Common myeloid progenitor, CD34-positive (primary cell): ENCODE results near the gene GINS3.

Experiments used
- CTCF ChIA-PET: fragments of 350-600 bp; sonication (Branson Sonifier 250); formaldehyde crosslinking; loops from one replicate; lab custom pipeline; 2021; ENCODE audit warnings: antibody characterized with exemption; lab: Charles Lee
- POLR2A ChIA-PET: fragments of 350-600 bp; sonication (Branson Sonifier 250); formaldehyde crosslinking; loops from one replicate; lab custom pipeline; 2021; ENCODE audit warnings: antibody characterized with exemption; lab: Charles Lee
- DNase-seq, 3 donors: peaks; one replicate each; pipeline versions ENCODE4 v3.0.0 to v3.0.0-alpha.2; 2013
- H3K27ac ChIP-seq, 2 experiments: 1 replicate in 1 of 2; 2 replicates in 1 of 2; pipeline ENCODE4 v1.7.0; 2013; ENCODE audit warnings: inconsistent platforms in 2 of 2, low read length in 2 of 2, mild to moderate bottlenecking in 2 of 2, low read depth in 1 of 2, moderate library complexity in 1 of 2; ENCODE audit not compliant: severe bottlenecking in 2 of 2, insufficient read depth in 1 of 2, poor library complexity in 1 of 2
- H3K27me3 ChIP-seq, 5 experiments: replicated peaks in 2 of 5; 1 replicate in 3 of 5; 2 replicates in 2 of 5; pipeline versions ENCODE4 v1.6.1 to v1.7.0; 2013; ENCODE audit warnings: low read length in 4 of 5, mild to moderate bottlenecking in 2 of 5, moderate library complexity in 2 of 5, inconsistent platforms in 1 of 5; ENCODE audit not compliant: insufficient read depth in 5 of 5, control insufficient read depth in 4 of 5
- H3K36me3 ChIP-seq, 4 experiments: 1 replicate in 2 of 4; 2 replicates in 2 of 4; pipeline versions ENCODE4 v1.6.1 to v1.7.0; 2013; ENCODE audit warnings: low read length in 3 of 4, control low read depth in 1 of 4, mild to moderate bottlenecking in 1 of 4; ENCODE audit not compliant: control insufficient read depth in 4 of 4, insufficient read depth in 4 of 4
- H3K4me1 ChIP-seq, 4 experiments: 1 replicate in 3 of 4; 2 replicates in 1 of 4; pipeline versions ENCODE4 v1.6.1 to v1.7.1; 2013; ENCODE audit warnings: low read length in 3 of 4, mild to moderate bottlenecking in 3 of 4, control low read depth in 1 of 4, inconsistent platforms in 1 of 4, moderate library complexity in 1 of 4; ENCODE audit not compliant: control insufficient read depth in 4 of 4, insufficient read depth in 4 of 4; ENCODE audit errors: control extremely low read depth in 1 of 4
- H3K4me3 ChIP-seq, 7 experiments: 1 replicate in 4 of 7; 2 replicates in 3 of 7; pipeline versions ENCODE4 v1.5.1 to v1.7.0; 2013; ENCODE audit warnings: mild to moderate bottlenecking in 7 of 7, low read length in 6 of 7, moderate library complexity in 6 of 7, inconsistent platforms in 2 of 7, low read depth in 2 of 7, control low read depth in 1 of 7; ENCODE audit not compliant: insufficient read depth in 4 of 7, control insufficient read depth in 1 of 7; ENCODE audit errors: extremely low read depth in 1 of 7
- H3K9me3 ChIP-seq, 5 experiments: 1 replicate in 4 of 5; 2 replicates in 1 of 5; pipeline versions ENCODE4 v1.6.1 to v1.7.1; 2013; ENCODE audit warnings: low read length in 4 of 5, mild to moderate bottlenecking in 2 of 5, inconsistent platforms in 1 of 5, low read depth in 1 of 5, moderate library complexity in 1 of 5; ENCODE audit not compliant: control insufficient read depth in 4 of 5, insufficient read depth in 2 of 5; ENCODE audit errors: control extremely low read depth in 1 of 5
- WGBS: methylation state at CpG from one replicate; pipeline ENCODE4 v1.1.5; 2013; ENCODE audit not compliant: insufficient coverage; 5-methylcytosine and 5-hydroxymethylcytosine counted together

Gene GINS3

DNA sequence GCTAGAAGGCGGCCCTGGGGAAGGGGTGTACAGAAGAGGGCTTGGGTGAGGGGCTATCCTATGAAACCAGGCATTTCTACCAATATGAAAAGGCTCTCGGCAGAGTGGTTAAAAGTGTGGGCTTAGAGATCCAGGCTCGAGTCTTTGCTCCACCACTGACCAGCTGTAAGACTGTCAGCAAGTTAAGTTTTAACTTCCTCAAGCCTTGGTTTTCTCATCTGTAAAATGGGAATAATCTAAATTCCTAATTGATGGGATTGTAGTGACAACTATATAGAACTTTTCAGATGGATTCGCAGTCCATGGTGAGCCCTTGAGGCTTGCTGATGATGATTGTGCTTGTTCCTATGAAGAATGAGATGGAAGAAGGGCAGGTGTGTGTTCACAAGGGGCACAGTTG, 57.0 kb downstream of the GINS3 start:
- H3K27ac ChIP-seq, result no peak overlapping the region
- peaks cover 0 to 11% (median 8%) of the 10 kb centered on the region in 5 experiments for H3K27me3 ChIP-seq
- H3K4me3 ChIP-seq, result no peak overlapping the region
- ChIA-PET CTCF (interaction anchor here (1.0 to 2.1 kb wide), 2 partner anchors 10 to 20 kb away, joined by 3 to 4 read pairs; no protein-coding TSS in a partner anchor), POLR2A (no interaction called here)
- WGBS, result 100% methylated on average over 4 of the region's 4 CpGs
- peaks cover 0 to 3% (median 0%) of the 10 kb centered on the region in 5 experiments for H3K9me3 ChIP-seq
- DNase-seq, result no peak
- no peaks in the 10 kb centered on the region for H3K36me3 ChIP-seq
- peaks cover 0 to 7% (median 4%) of the 10 kb centered on the region in 4 experiments for H3K4me1 ChIP-seq

DNA sequence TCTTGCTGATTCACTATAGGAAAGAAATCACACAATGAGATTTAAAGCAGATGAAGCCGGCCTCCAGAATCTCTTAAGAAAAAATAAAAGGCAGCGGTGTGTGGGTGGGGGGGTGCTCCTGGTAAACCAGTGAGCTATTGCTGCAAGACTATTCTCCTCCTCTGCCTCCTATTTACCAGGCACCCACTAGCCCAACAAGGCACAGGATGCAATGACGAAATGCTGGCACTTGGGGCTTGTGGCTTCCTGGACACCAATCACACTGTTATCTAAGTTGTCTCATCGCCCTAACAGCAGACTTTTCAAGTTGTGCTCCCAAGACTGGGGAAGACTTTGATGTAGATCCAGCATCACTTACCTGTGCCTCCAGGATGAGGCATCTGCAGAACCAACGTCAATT, 57.5 kb downstream of the GINS3 start:
- no peak overlapping the region for H3K4me3 ChIP-seq
- H3K36me3 ChIP-seq, result no peaks in the 10 kb centered on the region
- peaks cover 0 to 10% (median 8%) of the 10 kb centered on the region in 5 experiments for H3K27me3 ChIP-seq
- H3K4me1 ChIP-seq, result peaks cover 0 to 7% (median 4%) of the 10 kb centered on the region in 4 experiments
- H3K27ac ChIP-seq, result no peak overlapping the region
- peak; percentile 36 to 71 (median 61) for DNase-seq
- POLR2A ChIA-PET, result no interaction called here
- CTCF ChIA-PET, result interaction anchor here (2.1 kb wide), 1 partner anchor 20 kb away, joined by 4 read pairs; no protein-coding TSS in a partner anchor
- 28% methylated on average over 3 of the region's 5 CpGs for WGBS
- H3K9me3 ChIP-seq, result no peaks in the 10 kb centered on the region

DNA sequence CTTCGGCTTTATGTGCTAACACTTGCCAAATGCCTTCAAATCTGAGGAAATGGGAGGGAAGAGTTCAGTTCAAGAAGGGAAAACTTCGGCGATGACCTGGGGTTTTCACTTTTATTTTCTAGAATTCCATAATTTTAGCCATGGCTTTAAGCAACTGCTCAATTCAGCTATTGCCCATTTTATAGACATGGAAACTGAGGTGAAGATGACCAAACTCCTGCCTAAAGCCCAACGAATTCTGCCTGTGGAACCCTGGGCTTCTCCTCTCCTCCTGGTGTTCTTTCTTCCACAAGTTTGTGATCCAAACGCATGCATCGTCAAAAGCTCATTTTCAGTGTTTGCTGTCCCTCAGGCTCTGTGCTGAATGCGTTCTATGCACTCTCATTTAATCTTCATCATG, 58.3 kb downstream of the GINS3 start:
- ChIA-PET CTCF (interaction anchor here (2.1 to 2.2 kb wide), 2 partner anchors 21 to 114 kb away, joined by 4 to 7 read pairs; no protein-coding TSS in a partner anchor), POLR2A (no interaction called here)
- Histone ChIP-seq H3K27me3 (peaks cover 0 to 14% (median 8%) of the 10 kb centered on the region in 5 experiments), H3K36me3 (no peaks in the 10 kb centered on the region), H3K27ac (no peak overlapping the region), H3K4me1 (peaks cover 0 to 7% (median 4%) of the 10 kb centered on the region in 4 experiments), H3K9me3 (no peaks in the 10 kb centered on the region), H3K4me3 (no peak overlapping the region)
- DNase-seq, result no peak
- 94% methylated on average over 4 of the region's 7 CpGs for WGBS

DNA sequence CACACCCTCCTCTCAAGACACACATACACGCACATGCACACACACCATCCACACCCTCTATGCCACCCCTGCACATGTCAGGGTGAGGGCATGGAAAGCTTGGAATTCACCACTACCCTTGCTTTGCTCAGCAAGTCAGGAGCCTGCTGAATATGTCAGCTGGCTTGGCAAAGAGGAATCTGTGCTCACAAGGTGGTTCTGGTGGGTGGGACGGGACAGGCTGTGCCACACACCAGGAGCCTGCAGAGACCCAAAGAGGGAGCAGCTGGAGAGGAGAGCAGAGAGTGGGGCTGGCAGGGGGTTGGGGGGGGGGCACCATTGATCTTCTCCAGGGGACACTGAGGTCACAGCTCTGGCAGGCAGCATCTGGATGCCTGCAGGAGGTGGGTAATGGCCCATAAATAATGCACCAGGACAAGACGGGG, 59.0 kb downstream of the GINS3 start:
- no peak overlapping the region for H3K4me3 ChIP-seq
- WGBS, result 100% methylated on average over 2 of the region's 3 CpGs
- peaks cover 0 to 15% (median 8%) of the 10 kb centered on the region in 5 experiments for H3K27me3 ChIP-seq
- no peaks in the 10 kb centered on the region for H3K36me3 ChIP-seq
- ChIA-PET POLR2A (no interaction called here), CTCF (interaction anchor here (0.6 to 2.2 kb wide), 3 partner anchors 22 to 115 kb away, joined by 3 to 7 read pairs (median 4); no protein-coding TSS in a partner anchor)
- no peak overlapping the region for H3K27ac ChIP-seq
- DNase-seq, result no peak
- peaks cover 0 to 7% (median 4%) of the 10 kb centered on the region in 4 experiments for H3K4me1 ChIP-seq
- no peaks in the 10 kb centered on the region for H3K9me3 ChIP-seq

DNA sequence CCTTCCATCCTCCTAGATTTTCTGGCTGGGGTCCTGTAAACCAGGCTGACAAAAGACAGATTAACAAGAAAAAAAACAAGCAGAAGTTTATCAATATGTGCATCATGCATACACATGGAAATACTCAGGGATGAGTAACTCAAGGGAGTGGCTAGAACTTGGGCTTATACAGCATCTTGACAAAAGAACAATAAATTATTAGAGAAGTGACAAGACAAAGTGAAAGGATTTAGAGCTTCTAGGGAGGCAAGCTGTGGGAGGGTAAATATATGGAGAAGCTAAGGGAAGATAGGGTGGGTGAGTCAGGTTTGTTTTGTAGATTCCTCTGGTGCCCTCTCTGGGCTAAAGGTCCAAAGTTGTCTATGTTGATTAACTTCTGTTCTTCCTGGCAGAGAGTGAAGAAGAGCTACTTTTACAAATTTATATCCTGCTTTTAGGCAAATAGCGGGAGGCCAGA, 59.7 kb downstream of the GINS3 start:
- no peaks in the 10 kb centered on the region for H3K9me3 ChIP-seq
- WGBS, result no CpG with 5 or more reads among the region's 1 CpG
- peaks cover 0 to 7% (median 4%) of the 10 kb centered on the region in 4 experiments for H3K4me1 ChIP-seq
- ChIA-PET CTCF (interaction anchor here (2.2 kb wide), 1 partner anchor 115 kb away, joined by 7 read pairs; no protein-coding TSS in a partner anchor), POLR2A (interaction anchor here (0.6 kb wide), 1 partner anchor 25 kb away, joined by 4 read pairs; no protein-coding TSS in a partner anchor)
- H3K27ac ChIP-seq, result no peak overlapping the region
- peak in 2 of 3 donors; percentile 31 for DNase-seq
- H3K27me3 ChIP-seq, result peaks cover 0 to 18% (median 8%) of the 10 kb centered on the region in 5 experiments
- H3K4me3 ChIP-seq, result no peak overlapping the region
- H3K36me3 ChIP-seq, result no peaks in the 10 kb centered on the region

DNA sequence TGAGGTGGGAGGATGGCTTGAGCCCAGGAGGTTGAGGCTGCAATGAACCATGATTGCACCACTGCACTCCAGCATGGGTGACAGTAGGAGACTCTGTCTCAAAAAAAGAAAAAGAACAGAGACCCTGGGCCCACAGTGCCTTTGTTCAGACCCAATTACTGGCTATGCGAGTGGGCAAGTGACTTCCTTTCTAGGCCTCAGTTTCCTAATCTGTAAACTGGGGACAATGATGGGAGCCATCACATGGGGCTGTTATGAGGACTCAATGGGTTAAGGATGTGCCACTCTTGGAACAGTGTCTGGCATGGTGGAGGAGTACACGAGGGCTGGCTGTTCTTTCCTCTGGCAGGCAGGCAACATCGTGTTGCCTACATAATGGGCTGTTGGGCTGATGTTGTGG, 60.4 kb downstream of the GINS3 start:
- Histone ChIP-seq H3K4me3 (no peak overlapping the region), H3K27ac (no peak overlapping the region), H3K36me3 (no peaks in the 10 kb centered on the region), H3K9me3 (no peaks in the 10 kb centered on the region), H3K4me1 (peaks cover 0 to 7% (median 4%) of the 10 kb centered on the region in 4 experiments), H3K27me3 (peaks cover 0 to 15% (median 6%) of the 10 kb centered on the region in 5 experiments)
- ChIA-PET CTCF (no interaction called here), POLR2A (interaction anchor here (0.6 kb wide), 1 partner anchor 26 kb away, joined by 4 read pairs; no protein-coding TSS in a partner anchor)
- no peak for DNase-seq
- WGBS, result 100% methylated on average over 1 of the region's 3 CpGs

DNA sequence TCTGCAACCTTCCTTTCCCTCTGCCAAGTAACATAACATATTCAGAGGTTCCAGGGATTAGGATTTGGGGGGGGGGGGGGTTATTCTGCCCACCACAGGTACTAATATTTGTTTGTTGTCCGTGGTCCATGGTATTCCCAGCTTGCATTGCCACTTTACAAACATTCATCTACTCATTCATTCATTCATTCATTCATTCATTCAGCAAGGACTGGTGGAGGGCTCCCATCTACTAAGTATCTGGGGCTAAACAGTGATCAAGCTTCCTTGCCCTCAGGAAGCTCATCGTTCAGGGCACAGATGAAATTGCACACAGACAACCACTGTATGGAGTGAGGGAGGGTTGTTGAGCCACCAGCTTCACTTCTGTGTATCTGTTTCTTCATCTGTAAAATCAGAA, 61.9 kb downstream of the GINS3 start:
- ChIA-PET POLR2A (interaction anchor here (0.6 kb wide), 1 partner anchor 363 kb away, joined by 4 read pairs; no protein-coding TSS in a partner anchor), CTCF (interaction anchor here (0.6 to 1.4 kb wide), 4 partner anchors 9 to 196 kb away, joined by 3 to 5 read pairs (median 3); no protein-coding TSS in a partner anchor)
- H3K4me3 ChIP-seq, result no peak overlapping the region
- H3K4me1 ChIP-seq, result peaks cover 0 to 7% (median 4%) of the 10 kb centered on the region in 4 experiments
- H3K36me3 ChIP-seq, result no peaks in the 10 kb centered on the region
- peaks cover 0 to 15% (median 5%) of the 10 kb centered on the region in 5 experiments for H3K27me3 ChIP-seq
- H3K9me3 ChIP-seq, result no peaks in the 10 kb centered on the region
- no peak overlapping the region for H3K27ac ChIP-seq
- WGBS, result no CpG with 5 or more reads among the region's 2 CpGs
- DNase-seq, result no peak
